Measurements from ENCODE around the gene COMMD6. TPM values are rescaled to one million over a fixed set of nuclear protein-coding genes. Genes with fewer than 3 reads are reported as not detected.

The COMMD6 gene
- total and polyA plus RNA-seq, 2 of the 13 experiments (the other 11 are each of a cell fraction or from before 2014, with no cell fraction given) = 97.0 to 164 TPM

- TF ChIP-seq ZNF687 (CRISPR knock-in tag; IDR thresholded peaks at IDR 0.05) (0 out of 2 replicates have a peak, but pooled peaks have one; percentile 30), SMARCC2 (IDR thresholded peaks at IDR 0.05) (no peak), EP300 (IDR thresholded peaks at IDR 0.05; ENCODE audit: low read depth in 2 of 2, low read length in 2 of 2) (peak in 1 of 2 experiments; percentile 44; a peak in 2 of 4 replicates), EP300 (CRISPR knock-in tag; IDR thresholded peaks at IDR 0.05; ENCODE audit: borderline replicate concordance) (no peak), MIER2 (CRISPR knock-in tag; IDR thresholded peaks at IDR 0.05) (no peak), DNMT1 (CRISPR knock-in tag; IDR thresholded peaks at IDR 0.05) (no peak), CEBPZ (IDR thresholded peaks at IDR 0.05; ENCODE audit: low read length) (no peak), BORCS8-MEF2B (CRISPR knock-in tag; IDR thresholded peaks at IDR 0.05) (no peak), ZNF607 (CRISPR knock-in tag; IDR thresholded peaks at IDR 0.05; ENCODE audit: borderline replicate concordance) (no peak), WIZ (CRISPR knock-in tag; IDR thresholded peaks at IDR 0.05) (no peak), BHLHE40 (IDR thresholded peaks at IDR 0.05; ENCODE audit: low read length) (no peak), ZNF841 (CRISPR knock-in tag; IDR thresholded peaks at IDR 0.05; ENCODE audit: borderline replicate concordance) (no peak), SOX5 (CRISPR knock-in tag; IDR thresholded peaks at IDR 0.05; ENCODE audit: borderline replicate concordance) (peak; percentile 21; the same call in 1 of the 2 replicates), ZNF263 (CRISPR knock-in tag; IDR thresholded peaks at IDR 0.05) (no peak), ZNF414 (CRISPR knock-in tag; IDR thresholded peaks at IDR 0.05) (no peak), MAZ (IDR thresholded peaks at IDR 0.05; ENCODE audit: borderline replicate concordance, low read depth, low read length) (no peak), MAZ (CRISPR knock-in tag; IDR thresholded peaks at IDR 0.05; ENCODE audit: low read depth) (no peak), TRIM22 (IDR thresholded peaks at IDR 0.05) (no peak), MBNL3 (CRISPR knock-in tag; conservative IDR thresholded peaks at IDR 0.05) (no peak), ZNF121 (CRISPR knock-in tag; IDR thresholded peaks at IDR 0.05) (no peak)
Observed at GRCh38 chr13:75489502-75490263, 48.0 kb downstream of the COMMD6 start (continued).

Measured in HepG2 (cell line).